GM13976 (cell line): ENCODE measurements around the gene NUP62.

Source experiments
- DNase-seq: peaks from one replicate; pipeline ENCODE4 v3.0.0; 2012; ENCODE audit warnings: low spot score
- in situ Hi-C: fragments of 300-500 bp; cut with MboI; formaldehyde crosslinking; loops from one replicate; pipeline ENCODE4 v1.12.0; 2022; ENCODE audit warnings: low sequenced_read_pairs, mixed read lengths, inconsistent platforms; ENCODE audit not compliant: unreplicated experiment
- TF ChIP-seq, protein P1 (sequence below): IDR thresholded peaks from 2 replicates; pipeline ENCODE4 v1.5.1; 2012; ENCODE audit warnings: borderline replicate concordance, mild to moderate bottlenecking; ENCODE audit not compliant: insufficient read depth; ENCODE audit errors: extremely low read depth, missing control alignments, control extremely low read depth

Gene NUP62

GRCh38 chr19:49888510-49888824 lies 40.8 kb downstream of the NUP62 start:
- DNase-seq = no peak
- in situ Hi-C loops = no loop called here
- TF ChIP-seq, protein P1, sequence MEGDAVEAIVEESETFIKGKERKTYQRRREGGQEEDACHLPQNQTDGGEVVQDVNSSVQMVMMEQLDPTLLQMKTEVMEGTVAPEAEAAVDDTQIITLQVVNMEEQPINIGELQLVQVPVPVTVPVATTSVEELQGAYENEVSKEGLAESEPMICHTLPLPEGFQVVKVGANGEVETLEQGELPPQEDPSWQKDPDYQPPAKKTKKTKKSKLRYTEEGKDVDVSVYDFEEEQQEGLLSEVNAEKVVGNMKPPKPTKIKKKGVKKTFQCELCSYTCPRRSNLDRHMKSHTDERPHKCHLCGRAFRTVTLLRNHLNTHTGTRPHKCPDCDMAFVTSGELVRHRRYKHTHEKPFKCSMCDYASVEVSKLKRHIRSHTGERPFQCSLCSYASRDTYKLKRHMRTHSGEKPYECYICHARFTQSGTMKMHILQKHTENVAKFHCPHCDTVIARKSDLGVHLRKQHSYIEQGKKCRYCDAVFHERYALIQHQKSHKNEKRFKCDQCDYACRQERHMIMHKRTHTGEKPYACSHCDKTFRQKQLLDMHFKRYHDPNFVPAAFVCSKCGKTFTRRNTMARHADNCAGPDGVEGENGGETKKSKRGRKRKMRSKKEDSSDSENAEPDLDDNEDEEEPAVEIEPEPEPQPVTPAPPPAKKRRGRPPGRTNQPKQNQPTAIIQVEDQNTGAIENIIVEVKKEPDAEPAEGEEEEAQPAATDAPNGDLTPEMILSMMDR = no peak

- DNase-seq = no peak
- in situ Hi-C loops = no loop called here
- TF ChIP-seq, protein P1 = no peak
Measured at GRCh38 chr19:49887665-49888509, 41.4 kb downstream of the NUP62 start.

GRCh38 chr19:49887037-49887664 lies 42.2 kb downstream of the NUP62 start:
- in situ Hi-C loops = no loop called here
- TF ChIP-seq, protein P1 = no peak
- no peak for DNase-seq

GRCh38 chr19:49884760-49885159 lies 44.5 kb downstream of the NUP62 start:
- in situ Hi-C loops = no loop called here
- TF ChIP-seq, protein P1 = no peak
- DNase-seq = no peak

GRCh38 chr19:49884109-49884508 lies 45.2 kb downstream of the NUP62 start:
- in situ Hi-C loops = no loop called here
- TF ChIP-seq, protein P1 = no peak
- no peak for DNase-seq

DNA sequence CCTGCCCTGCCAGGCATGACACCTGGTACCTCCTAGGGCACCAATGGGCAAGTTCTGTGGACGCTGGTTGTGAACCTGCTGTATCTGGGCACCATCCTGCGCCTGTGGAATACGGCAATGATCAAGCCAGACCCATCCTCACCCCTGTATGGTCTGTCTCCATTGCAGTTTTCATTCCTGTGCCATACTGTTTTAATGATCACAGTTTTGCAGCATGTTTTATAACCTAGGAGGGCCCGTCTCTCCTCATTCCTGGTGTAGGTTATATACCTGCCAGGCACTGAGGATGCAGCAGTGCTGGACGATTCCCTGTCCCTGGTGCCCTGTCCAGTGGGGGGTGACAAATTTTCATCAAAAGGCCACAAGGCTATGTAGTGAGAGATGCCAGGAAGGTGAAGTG lies 46.2 kb downstream of the NUP62 start:
- TF ChIP-seq, protein P1 = no peak
- DNase-seq = no peak
- in situ Hi-C loops = no loop called here
